ENCODE results near the gene RADX. TPM values are rescaled to one million over a fixed set of nuclear protein-coding genes. Genes with fewer than 3 reads are reported as not detected.

Gene RADX
- total and polyA plus RNA-seq, 2 of the 13 experiments (the other 11 are each of a cell fraction or from before 2014, with no cell fraction given): 1.1 to 2.7 TPM

GRCh38 chrX:106711375-106711774 is 99.6 kb downstream of the RADX start:
- WGBS (ENCODE audit: low lambda C conversion rate): 94% methylated on average over 4 of the region's 4 CpGs
- no peak overlapping the region for H2AFZ ChIP-seq (ENCODE audit: low read length)
- no peaks in the 10 kb centered on the region for H3K36me3 ChIP-seq (replicated peaks in 1 of 2; ENCODE audit: control insufficient read depth in 1 of 2, insufficient read depth in 2 of 2, low read length in 2 of 2)
- H3K27me3 ChIP-seq (ENCODE audit: control insufficient read depth in 1 of 2, insufficient read depth in 2 of 2, low read length in 2 of 2): no peaks in the 10 kb centered on the region
- ChIA-PET POLR2A (no interaction called here), CTCF (ENCODE audit: low intra/inter-chr PET ratio, low total read pairs) (no interaction called here)
- TF ChIP-seq PHF5A (CRISPR knock-in tag; IDR thresholded peaks at IDR 0.05; ENCODE audit: low read depth, unreplicated experiment): no peak
- TF ChIP-seq MAFK (conservative IDR thresholded peaks at IDR 0.05 in 1 of 2, IDR thresholded peaks at IDR 0.05 in 1 of 2; ENCODE audit: low read length in 2 of 2): peak in 1 of 2 experiments; percentile 24; a peak in 1 of 4 replicates
- TF ChIP-seq NFE2L2 (IDR thresholded peaks at IDR 0.05; ENCODE audit: low read length): 0 out of 2 replicates have a peak, but pooled peaks have one; percentile 41
- no peak for TF ChIP-seq HDAC6 (IDR thresholded peaks at IDR 0.05; ENCODE audit: low read depth, low read length)
- TF ChIP-seq MAFF (IDR thresholded peaks at IDR 0.05; ENCODE audit: low read depth, low read length): 0 out of 2 replicates have a peak, but pooled peaks have one; percentile 2
- DNase-seq (ENCODE audit: low spot score): no peak
- H3K4me3 ChIP-seq (replicated peaks in 1 of 3; ENCODE audit: insufficient read depth in 1 of 3, low read depth in 2 of 3, low read length in 3 of 3): no peak overlapping the region
- in situ Hi-C loops (cut with HindIII; ENCODE audit: extremely low pct_ligation_motif_present, low pct_unique_long_range_greater_than_20kb) (no loop called here), intact Hi-C loops (cut with micrococcal nuclease; ENCODE audit: unreplicated experiment) (no loop called here)
- no peaks in the 10 kb centered on the region for H3K9me3 ChIP-seq (ENCODE audit: low read length)
- H3K4me2 ChIP-seq (ENCODE audit: low read depth, low read length): no peak overlapping the region
- peaks cover 18% of the 10 kb centered on the region for H3K4me1 ChIP-seq (ENCODE audit: insufficient read depth, low read length)
- no peak overlapping the region for H3K27ac ChIP-seq (ENCODE audit: extremely low read length, insufficient read depth, low read length)
- ATAC-seq: no peak
- H3K79me2 ChIP-seq (ENCODE audit: insufficient read depth, low read length): no peaks in the 10 kb centered on the region
- FAIRE-seq: no peak
- no peaks in the 10 kb centered on the region for H4K20me1 ChIP-seq (ENCODE audit: insufficient read depth, low read length)
- H3K9ac ChIP-seq (ENCODE audit: insufficient read depth, low read depth, low read length): no peak overlapping the region
- BruUV-seq (replicated peaks): no TSS peak

- H3K4me1 ChIP-seq (ENCODE audit: insufficient read depth, low read length): peaks cover 50% of the 10 kb centered on the region
- FAIRE-seq (peak; percentile 95), DNase-seq (ENCODE audit: low spot score) (peak; percentile 89), ATAC-seq (peak; percentile 91)
- 0% methylated on average over 1 of the region's 1 CpG for WGBS (ENCODE audit: low lambda C conversion rate)
- H3K36me3 ChIP-seq (replicated peaks in 1 of 2; ENCODE audit: control insufficient read depth in 1 of 2, insufficient read depth in 2 of 2, low read length in 2 of 2): no peaks in the 10 kb centered on the region
- H3K4me2 ChIP-seq (ENCODE audit: low read depth, low read length): peak overlapping the region; percentile 61
- POLR2A ChIA-PET: interaction anchor here (0.9 to 3.8 kb wide), 4 partner anchors 11 to 23 kb away, joined by 3 to 28 read pairs (median 12); partner anchors contain the start of gene RNF128
- 0 out of 2 replicates have a peak overlapping the region, but pooled peaks have one; percentile 15 for H3K9ac ChIP-seq (ENCODE audit: insufficient read depth, low read depth, low read length)
- peak overlapping the region; percentile 79 for H3K27ac ChIP-seq (ENCODE audit: extremely low read length, insufficient read depth, low read length)
- in situ Hi-C loops (cut with HindIII; ENCODE audit: extremely low pct_ligation_motif_present, low pct_unique_long_range_greater_than_20kb): no loop called here
- H3K79me2 ChIP-seq (ENCODE audit: insufficient read depth, low read length): no peaks in the 10 kb centered on the region
- intact Hi-C loops (cut with micrococcal nuclease; ENCODE audit: unreplicated experiment): no loop called here
- no peaks in the 10 kb centered on the region for H4K20me1 ChIP-seq (ENCODE audit: insufficient read depth, low read length)
- CTCF ChIA-PET (ENCODE audit: low intra/inter-chr PET ratio, low total read pairs): no interaction called here
- H3K4me3 ChIP-seq (replicated peaks in 1 of 3; ENCODE audit: insufficient read depth in 1 of 3, low read depth in 2 of 3, low read length in 3 of 3): peak overlapping the region in 1 of 3 experiments; percentile 23; a peak in 1 of 6 replicates
- H3K9me3 ChIP-seq (ENCODE audit: low read length): no peaks in the 10 kb centered on the region
- no peaks in the 10 kb centered on the region for H3K27me3 ChIP-seq (ENCODE audit: control insufficient read depth in 1 of 2, insufficient read depth in 2 of 2, low read length in 2 of 2)
- no peak overlapping the region for H2AFZ ChIP-seq (ENCODE audit: low read length)
- no TSS peak for BruUV-seq (replicated peaks)
- TF ChIP-seq PRDM4 (CRISPR knock-in tag; IDR thresholded peaks at IDR 0.05; ENCODE audit: borderline replicate concordance): no peak
- no peak for TF ChIP-seq STAT5B (CRISPR knock-in tag; IDR thresholded peaks at IDR 0.05)
- TF ChIP-seq BCL6 (CRISPR knock-in tag; IDR thresholded peaks at IDR 0.05): 0 out of 2 replicates have a peak, but pooled peaks have one; percentile 22
- peak; percentile 59; the same call in 1 of the 2 replicates for TF ChIP-seq MED1 (CRISPR knock-in tag; IDR thresholded peaks at IDR 0.05)
- TF ChIP-seq NCOR1 (IDR thresholded peaks at IDR 0.05; ENCODE audit: borderline replicate concordance, low read length): peak; percentile 47; the same call in 1 of the 2 replicates
- TF ChIP-seq ZFP41 (CRISPR knock-in tag; IDR thresholded peaks at IDR 0.05; ENCODE audit: borderline replicate concordance): no peak
- TF ChIP-seq ZNF292 (CRISPR knock-in tag; IDR thresholded peaks at IDR 0.05; ENCODE audit: borderline replicate concordance, low read depth): no peak
- no peak for TF ChIP-seq ARNTL (CRISPR knock-in tag; IDR thresholded peaks at IDR 0.05)
- no peak for TF ChIP-seq ZUFSP (CRISPR knock-in tag; IDR thresholded peaks at IDR 0.05; ENCODE audit: borderline replicate concordance)
- peak; percentile 13; the same call in 1 of the 2 replicates for TF ChIP-seq HOXA3 (CRISPR knock-in tag; IDR thresholded peaks at IDR 0.05)
- TF ChIP-seq ZMYM4 (CRISPR knock-in tag; IDR thresholded peaks at IDR 0.05): peak; percentile 38
Measured at GRCh38 chrX:106716004-106716403, 104.2 kb downstream of the RADX start.
